Neutrophil (primary cell): ENCODE data around the gene GOLGA3.
"Not testable (repeated sequence)": the region's sequence is repeated elsewhere in the genome, so short reads cannot be mapped to it uniquely, and the experiment has no call there.

Experiments
- H3K27ac ChIP-seq: fragments of 200-600 bp; sonication (generic); 2 replicates; pipeline ENCODE4 v1.5.1; 2016; ENCODE audit warnings: mild to moderate bottlenecking, moderate library complexity
- H3K27me3 ChIP-seq: fragments of 200-600 bp; sonication (generic); 2 replicates; pipeline ENCODE4 v1.6.0; 2016; ENCODE audit warnings: mild to moderate bottlenecking
- H3K36me3 ChIP-seq: fragments of 200-600 bp; sonication (generic); 2 replicates; pipeline ENCODE4 v1.5.1; 2017
- H3K4me1 ChIP-seq, 2 experiments: fragments of 200-600 bp in 1 of 2; sonication (generic) in 1 of 2; 1 replicate in 1 of 2; 2 replicates in 1 of 2; pipeline versions ENCODE4 v1.5.1 to v1.6.1; 2013 to 2016; ENCODE audit warnings: low read depth in 1 of 2, low read length in 1 of 2, mild to moderate bottlenecking in 1 of 2, moderate library complexity in 1 of 2; ENCODE audit not compliant: control insufficient read depth in 1 of 2, insufficient read depth in 1 of 2
- H3K4me3 ChIP-seq, 2 experiments: fragments of 200-600 bp in 1 of 2; sonication (generic) in 1 of 2; 1 replicate in 1 of 2; 2 replicates in 1 of 2; pipeline ENCODE4 v1.5.1; 2013 to 2016; ENCODE audit warnings: low read depth in 1 of 2, low read length in 1 of 2, mild to moderate bottlenecking in 1 of 2, moderate library complexity in 1 of 2
- H3K9me3 ChIP-seq: fragments of 200-600 bp; sonication (generic); 2 replicates; pipeline ENCODE4 v1.5.1; 2016
- TF ChIP-seq, protein P1 (sequence below): fragments of 200-600 bp; sonication (generic); IDR thresholded peaks from 2 replicates; pipeline ENCODE4 v1.5.1; 2016; ENCODE audit warnings: antibody characterized with exemption

Gene GOLGA3

DNA sequence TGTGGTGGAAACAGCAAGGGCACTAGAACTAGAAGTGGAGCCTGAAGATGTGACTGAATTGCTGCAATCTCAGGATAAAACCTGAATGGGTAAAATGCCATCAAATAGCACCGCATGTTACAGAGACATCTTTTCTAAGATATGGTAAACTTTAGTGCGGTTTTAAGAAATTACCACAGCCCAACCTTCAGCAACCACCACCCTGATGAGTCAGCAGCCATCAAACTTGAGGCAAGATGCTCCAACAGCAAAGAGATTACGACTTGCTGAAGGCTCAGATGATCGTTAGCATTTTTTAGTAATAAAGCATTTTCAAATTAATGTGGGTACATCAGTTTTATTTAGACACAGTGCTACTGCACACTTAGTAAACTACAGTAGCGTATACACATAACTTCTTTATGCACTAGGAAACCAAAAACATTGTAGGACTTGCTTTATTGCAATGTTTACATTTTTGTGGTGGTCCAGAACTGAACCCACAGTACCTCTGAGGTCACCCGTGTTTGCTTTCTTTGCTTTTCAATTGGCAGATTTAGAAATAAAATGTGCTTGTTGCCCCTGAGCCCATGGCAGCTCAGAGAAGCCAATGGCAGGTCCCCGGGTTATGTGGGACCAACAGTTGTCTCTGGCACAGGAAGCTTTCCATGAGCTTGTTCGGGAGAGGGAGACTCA is 15.9 kb downstream of the GOLGA3 start:
- TF ChIP-seq, protein P1, sequence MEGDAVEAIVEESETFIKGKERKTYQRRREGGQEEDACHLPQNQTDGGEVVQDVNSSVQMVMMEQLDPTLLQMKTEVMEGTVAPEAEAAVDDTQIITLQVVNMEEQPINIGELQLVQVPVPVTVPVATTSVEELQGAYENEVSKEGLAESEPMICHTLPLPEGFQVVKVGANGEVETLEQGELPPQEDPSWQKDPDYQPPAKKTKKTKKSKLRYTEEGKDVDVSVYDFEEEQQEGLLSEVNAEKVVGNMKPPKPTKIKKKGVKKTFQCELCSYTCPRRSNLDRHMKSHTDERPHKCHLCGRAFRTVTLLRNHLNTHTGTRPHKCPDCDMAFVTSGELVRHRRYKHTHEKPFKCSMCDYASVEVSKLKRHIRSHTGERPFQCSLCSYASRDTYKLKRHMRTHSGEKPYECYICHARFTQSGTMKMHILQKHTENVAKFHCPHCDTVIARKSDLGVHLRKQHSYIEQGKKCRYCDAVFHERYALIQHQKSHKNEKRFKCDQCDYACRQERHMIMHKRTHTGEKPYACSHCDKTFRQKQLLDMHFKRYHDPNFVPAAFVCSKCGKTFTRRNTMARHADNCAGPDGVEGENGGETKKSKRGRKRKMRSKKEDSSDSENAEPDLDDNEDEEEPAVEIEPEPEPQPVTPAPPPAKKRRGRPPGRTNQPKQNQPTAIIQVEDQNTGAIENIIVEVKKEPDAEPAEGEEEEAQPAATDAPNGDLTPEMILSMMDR, result no peak
- Histone ChIP-seq H3K36me3 (peaks cover 63% of the 10 kb centered on the region), H3K4me3 (no peak overlapping the region), H3K9me3 (no peaks in the 10 kb centered on the region), H3K27ac (no peak overlapping the region), H3K4me1 (no peaks in the 10 kb centered on the region), H3K27me3 (no peaks in the 10 kb centered on the region)

DNA sequence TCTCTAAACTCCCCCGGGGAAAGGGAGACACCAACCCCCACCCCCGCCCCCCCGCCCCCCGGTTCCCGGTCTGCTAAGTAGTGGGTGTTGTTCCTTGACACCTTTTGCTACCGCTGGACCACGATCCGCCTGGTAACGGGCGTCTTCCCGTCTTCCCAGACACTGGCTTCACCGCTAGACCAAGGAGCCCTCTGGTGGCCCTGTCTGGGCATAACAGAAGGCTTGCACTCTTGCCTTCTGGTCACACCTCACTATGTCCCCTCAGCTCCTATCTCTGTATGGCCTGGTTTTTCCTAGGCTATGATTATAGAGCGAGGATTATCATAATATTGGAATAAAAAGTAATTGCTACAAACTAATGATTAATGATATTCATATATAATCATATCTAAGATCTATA is 19.3 kb downstream of the GOLGA3 start:
- not testable (repeated sequence) for H3K27ac ChIP-seq, H3K27me3 ChIP-seq, H3K9me3 ChIP-seq, H3K4me3 ChIP-seq, H3K4me1 ChIP-seq
- H3K36me3 ChIP-seq, result peaks cover 66% of the 10 kb centered on the region
- TF ChIP-seq, protein P1, result peak; percentile 49

DNA sequence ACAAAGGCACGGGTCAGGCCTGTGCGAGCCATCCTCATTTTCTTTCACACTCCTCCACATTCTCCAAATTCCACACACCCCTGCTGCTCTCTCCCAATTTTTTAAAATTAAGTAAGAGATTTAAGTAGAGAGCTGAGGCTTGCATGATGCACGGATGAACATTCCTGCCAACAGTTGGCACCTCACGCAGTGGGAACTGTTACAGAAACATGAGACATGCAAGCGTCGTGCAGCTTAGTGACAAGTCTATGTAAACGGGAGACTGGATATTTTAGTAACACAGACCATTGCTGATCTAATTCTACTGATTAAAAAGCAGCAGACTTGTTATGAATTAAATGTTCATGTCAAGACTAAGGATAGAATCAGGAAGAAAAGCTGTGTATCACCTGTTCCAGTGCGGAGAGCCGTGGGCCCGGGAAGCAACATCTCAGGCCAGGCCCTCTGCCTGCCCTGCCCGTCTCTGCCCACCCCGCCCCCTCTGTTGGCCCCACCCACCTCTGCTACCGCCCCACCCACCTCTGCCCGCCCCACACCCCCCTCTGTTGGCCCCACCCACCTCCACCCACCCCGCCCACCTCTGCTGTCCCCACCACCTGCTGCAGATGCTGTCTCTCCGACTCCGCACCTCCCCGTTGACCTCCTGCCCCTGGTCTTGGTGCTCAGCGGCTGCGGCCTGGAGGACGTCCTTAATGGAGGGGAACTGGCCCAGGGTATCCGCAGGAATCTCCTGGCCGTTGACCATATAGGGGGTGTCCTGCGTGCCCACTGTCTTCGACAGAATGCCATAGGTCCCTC is 21.2 kb downstream of the GOLGA3 start:
- TF ChIP-seq, protein P1, result no peak
- H3K36me3 ChIP-seq, result peaks cover 70% of the 10 kb centered on the region
- H3K4me3 ChIP-seq, result no peak overlapping the region
- no peaks in the 10 kb centered on the region for H3K4me1 ChIP-seq
- H3K27ac ChIP-seq, result no peak overlapping the region
- no peaks in the 10 kb centered on the region for H3K9me3 ChIP-seq
- no peaks in the 10 kb centered on the region for H3K27me3 ChIP-seq

DNA sequence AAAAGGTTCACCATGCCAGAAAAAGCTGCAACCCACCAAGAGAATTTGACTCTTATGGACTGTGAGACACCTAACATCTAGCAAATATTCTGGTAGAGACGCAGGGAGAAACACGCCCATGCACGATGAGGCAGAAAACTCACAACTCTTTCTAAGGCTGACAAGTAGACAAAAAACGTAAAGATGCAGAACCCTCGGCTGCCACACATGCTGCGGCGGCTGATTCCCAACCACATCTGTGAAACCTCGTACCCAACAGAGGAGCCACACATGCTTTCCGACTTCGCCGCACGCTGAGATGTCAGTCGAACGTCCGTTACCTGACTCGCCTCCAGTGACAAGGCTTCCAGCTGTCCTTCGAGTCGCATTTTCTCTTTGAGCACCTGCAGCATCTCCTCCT is 21.8 kb downstream of the GOLGA3 start:
- Histone ChIP-seq H3K9me3 (no peaks in the 10 kb centered on the region), H3K36me3 (peaks cover 71% of the 10 kb centered on the region), H3K27me3 (no peaks in the 10 kb centered on the region), H3K27ac (no peak overlapping the region), H3K4me3 (no peak overlapping the region), H3K4me1 (no peaks in the 10 kb centered on the region)
- TF ChIP-seq, protein P1, result no peak

DNA sequence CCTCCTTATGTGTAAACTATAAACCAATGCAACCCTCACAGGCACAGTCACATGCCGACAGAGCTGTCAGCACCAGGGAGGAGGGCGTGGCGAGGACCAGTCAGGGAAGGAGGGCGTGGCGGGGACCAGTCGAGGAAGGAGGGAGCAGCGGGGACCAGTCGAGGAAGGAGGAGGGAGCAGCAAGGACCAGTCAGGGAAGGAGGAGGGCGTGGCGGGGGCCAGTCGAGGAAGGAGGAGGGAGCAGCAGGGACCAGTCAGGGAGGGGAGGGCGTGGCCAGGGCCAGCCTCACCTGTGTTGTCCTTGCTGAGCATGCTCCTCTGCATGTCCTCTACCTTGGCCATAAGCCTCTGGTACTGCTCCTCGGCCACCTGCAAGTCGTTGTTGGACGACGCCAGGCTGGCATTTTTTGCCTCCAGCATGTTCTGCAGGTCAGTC is 24.2 kb downstream of the GOLGA3 start:
- no peak overlapping the region for H3K27ac ChIP-seq
- peaks cover 87% of the 10 kb centered on the region for H3K36me3 ChIP-seq
- H3K9me3 ChIP-seq, result no peaks in the 10 kb centered on the region
- TF ChIP-seq, protein P1, result no peak
- no peaks in the 10 kb centered on the region for H3K4me1 ChIP-seq
- H3K27me3 ChIP-seq, result no peaks in the 10 kb centered on the region
- H3K4me3 ChIP-seq, result no peak overlapping the region
